PC-3 (cell line): Measurements from ENCODE around the gene VPS13C. TPM values are rescaled to one million over a fixed set of nuclear protein-coding genes. Genes with fewer than 3 reads are reported as not detected.

ENCODE experiments used
- total RNA-seq: library from RNA; depleted of rRNA; stranded (reverse); fragments of >200 nt; gene quantifications from 2 replicates; pipeline ENCODE4 v1.2.3, GENCODE V29; 2014; rRNA removed

The VPS13C gene
- total RNA-seq, 1 experiment from 2014 or later: 11.4 TPM

Other genes starting within 250 kb of the VPS13C start
- 0.11 and 0.52 TPM in 2 replicates for gene C2CD4A, start 6.5 kb upstream of the VPS13C start, total RNA-seq
- gene C2CD4B, start 104.8 kb upstream of the VPS13C start, total RNA-seq: not detected in 2 replicates